OCI-LY7 (cell line): ENCODE measurements around the gene C11orf71. TPM values are rescaled to one million over a fixed set of nuclear protein-coding genes. Genes with fewer than 3 reads are reported as not detected.

Source experiments
- BruUV-seq: library from RNA; stranded (reverse); fragments of 400-500 nt; replicated peaks from 2 replicates; lab custom pipeline; 2021; lab: Mats Ljungman, UMichigan
- CTCF ChIA-PET: fragments of 300-600 bp; sonication (Branson Sonifier 250); formaldehyde crosslinking; loops from one replicate; lab custom pipeline; 2022; ENCODE audit warnings: antibody characterized with exemption; ENCODE audit not compliant: unreplicated experiment; lab: Charles Lee
- POLR2A ChIA-PET: fragments of 300-600 bp; sonication (Branson Sonifier 250); formaldehyde crosslinking; loops from one replicate; lab custom pipeline; 2022; ENCODE audit warnings: antibody characterized with exemption; lab: Charles Lee
- DNase-seq: peaks from one replicate; pipeline ENCODE4 v3.0.0-alpha.2; 2015; ENCODE audit warnings: low spot score
- H2AFZ ChIP-seq: fragments of 200-600 bp; sonication (generic), shearing (Covaris generic); 2 replicates; pipeline ENCODE4 v1.6.1; 2014; ENCODE audit warnings: mild to moderate bottlenecking, antibody characterized with exemption, low read length, moderate library complexity
- H3K27ac ChIP-seq: fragments of 200-600 bp; sonication (generic); 2 replicates; pipeline ENCODE4 v1.5.1; 2014; ENCODE audit warnings: mixed run types, low read depth, mild to moderate bottlenecking, moderate library complexity, low read length, inconsistent platforms; ENCODE audit not compliant: poor library complexity, severe bottlenecking
- H3K36me3 ChIP-seq: fragments of 200-600 bp; sonication (generic); 2 replicates; pipeline ENCODE4 v1.6.1; 2014; ENCODE audit warnings: mild to moderate bottlenecking, antibody characterized with exemption, low read length, moderate library complexity, mixed read lengths; ENCODE audit not compliant: insufficient read depth
- H3K4me1 ChIP-seq: fragments of 200-600 bp; sonication (generic); 2 replicates; pipeline ENCODE4 v1.5.1; 2014; ENCODE audit warnings: mild to moderate bottlenecking, low read length; ENCODE audit not compliant: insufficient read depth, poor library complexity, severe bottlenecking
- H3K4me2 ChIP-seq: fragments of 200-600 bp; sonication (generic); 2 replicates; pipeline ENCODE4 v1.6.1; 2014; ENCODE audit warnings: mild to moderate bottlenecking, low read length
- H3K4me3 ChIP-seq: fragments of 200-600 bp; sonication (generic); 2 replicates; pipeline ENCODE4 v1.5.1; 2014; ENCODE audit warnings: mild to moderate bottlenecking, low read depth, low read length; ENCODE audit not compliant: poor library complexity, severe bottlenecking
- H3K79me2 ChIP-seq: fragments of 200-600 bp; sonication (generic); 2 replicates; pipeline ENCODE4 v1.6.1; 2016; ENCODE audit warnings: low read depth, mild to moderate bottlenecking, low read length, moderate library complexity, mixed read lengths; ENCODE audit not compliant: insufficient read depth
- H3K9me2 ChIP-seq: fragments of 200-600 bp; sonication (generic); 2 replicates; pipeline ENCODE4 v1.6.1; 2016; ENCODE audit warnings: mild to moderate bottlenecking, low read length, mixed read lengths; ENCODE audit not compliant: insufficient read depth
- H3K9me3 ChIP-seq: fragments of 200-600 bp; sonication (generic); 2 replicates; pipeline ENCODE4 v1.6.1; 2014; ENCODE audit warnings: mild to moderate bottlenecking, mixed run types, low read length, mixed read lengths
- H4K20me1 ChIP-seq: fragments of 200-600 bp; sonication (generic); 2 replicates; pipeline ENCODE4 v1.6.1; 2014; ENCODE audit warnings: mild to moderate bottlenecking, antibody characterized with exemption, low read length, moderate library complexity, mixed read lengths; ENCODE audit not compliant: insufficient read depth
- EZH2phosphoT487 ChIP-seq: fragments of 200-600 bp; sonication (generic); IDR thresholded peaks from 2 replicates; pipeline ENCODE4 v1.6.1; 2018; ENCODE audit warnings: low read depth, borderline replicate concordance, mild to moderate bottlenecking, mixed run types, antibody characterized with exemption, low read length, moderate library complexity, mixed read lengths
- intact Hi-C: fragments of 100-400 bp; cut with micrococcal nuclease; formaldehyde crosslinking; loops from one replicate; pipeline ENCODE4 v1.10.0; 2022; ENCODE audit not compliant: unreplicated experiment
- total RNA-seq, 2 experiments: library from RNA; depleted of rRNA in 1 of 2; stranded (reverse); fragments of >200 nt in 1 of 2; shearing (Covaris generic) in 1 of 2; gene quantifications; 2 replicates each; pipeline ENCODE4 v1.2.3, GENCODE V29; 2014 to 2022
- TF ChIP-seq, protein P1 (sequence below): fragments of 200-600 bp; sonication (generic); conservative IDR thresholded peaks from 2 replicates; pipeline ENCODE4 v1.5.1; 2014; ENCODE audit warnings: mild to moderate bottlenecking, antibody characterized with exemption, low read length, moderate library complexity, mixed read lengths

Gene C11orf71
- total RNA-seq, 2 experiments from 2014 or later: 12.8 to 28.7 TPM

DNA sequence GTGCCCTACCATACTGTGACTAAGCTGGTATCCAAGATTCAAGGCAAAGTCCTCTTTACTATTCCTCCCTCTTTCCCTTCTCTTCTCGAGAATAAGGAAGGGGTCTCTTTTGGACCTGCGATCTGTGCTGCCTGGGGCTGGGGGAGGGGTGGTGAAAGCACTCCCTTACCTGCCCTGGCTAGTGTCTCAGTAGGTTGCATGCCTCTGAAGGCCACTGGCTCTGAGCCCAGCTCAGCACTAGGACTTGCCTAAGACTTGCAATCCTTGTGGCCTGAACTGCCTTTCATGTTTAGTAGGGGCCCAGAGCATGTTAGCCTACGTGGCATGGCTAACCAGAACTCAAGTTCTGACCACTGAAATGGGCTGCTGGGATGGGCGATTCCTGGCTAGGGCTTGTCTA, 26.0 kb upstream of the C11orf71 start:
- Histone ChIP-seq H3K4me1 (no peaks in the 10 kb centered on the region), H3K9me3 (no peaks in the 10 kb centered on the region), H3K27ac (no peak overlapping the region), H2AFZ (no peak overlapping the region), H3K4me3 (no peak overlapping the region), H3K9me2 (no peaks in the 10 kb centered on the region), H4K20me1 (no peaks in the 10 kb centered on the region), H3K36me3 (no peaks in the 10 kb centered on the region), H3K79me2 (no peaks in the 10 kb centered on the region), H3K4me2 (no peak overlapping the region)
- DNase-seq: no peak
- intact Hi-C loops: no loop called here
- BruUV-seq: no TSS peak
- TF ChIP-seq EZH2phosphoT487: no peak
- TF ChIP-seq, protein P1, sequence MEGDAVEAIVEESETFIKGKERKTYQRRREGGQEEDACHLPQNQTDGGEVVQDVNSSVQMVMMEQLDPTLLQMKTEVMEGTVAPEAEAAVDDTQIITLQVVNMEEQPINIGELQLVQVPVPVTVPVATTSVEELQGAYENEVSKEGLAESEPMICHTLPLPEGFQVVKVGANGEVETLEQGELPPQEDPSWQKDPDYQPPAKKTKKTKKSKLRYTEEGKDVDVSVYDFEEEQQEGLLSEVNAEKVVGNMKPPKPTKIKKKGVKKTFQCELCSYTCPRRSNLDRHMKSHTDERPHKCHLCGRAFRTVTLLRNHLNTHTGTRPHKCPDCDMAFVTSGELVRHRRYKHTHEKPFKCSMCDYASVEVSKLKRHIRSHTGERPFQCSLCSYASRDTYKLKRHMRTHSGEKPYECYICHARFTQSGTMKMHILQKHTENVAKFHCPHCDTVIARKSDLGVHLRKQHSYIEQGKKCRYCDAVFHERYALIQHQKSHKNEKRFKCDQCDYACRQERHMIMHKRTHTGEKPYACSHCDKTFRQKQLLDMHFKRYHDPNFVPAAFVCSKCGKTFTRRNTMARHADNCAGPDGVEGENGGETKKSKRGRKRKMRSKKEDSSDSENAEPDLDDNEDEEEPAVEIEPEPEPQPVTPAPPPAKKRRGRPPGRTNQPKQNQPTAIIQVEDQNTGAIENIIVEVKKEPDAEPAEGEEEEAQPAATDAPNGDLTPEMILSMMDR: no peak
- POLR2A ChIA-PET: no interaction called here
- CTCF ChIA-PET: no interaction called here

DNA sequence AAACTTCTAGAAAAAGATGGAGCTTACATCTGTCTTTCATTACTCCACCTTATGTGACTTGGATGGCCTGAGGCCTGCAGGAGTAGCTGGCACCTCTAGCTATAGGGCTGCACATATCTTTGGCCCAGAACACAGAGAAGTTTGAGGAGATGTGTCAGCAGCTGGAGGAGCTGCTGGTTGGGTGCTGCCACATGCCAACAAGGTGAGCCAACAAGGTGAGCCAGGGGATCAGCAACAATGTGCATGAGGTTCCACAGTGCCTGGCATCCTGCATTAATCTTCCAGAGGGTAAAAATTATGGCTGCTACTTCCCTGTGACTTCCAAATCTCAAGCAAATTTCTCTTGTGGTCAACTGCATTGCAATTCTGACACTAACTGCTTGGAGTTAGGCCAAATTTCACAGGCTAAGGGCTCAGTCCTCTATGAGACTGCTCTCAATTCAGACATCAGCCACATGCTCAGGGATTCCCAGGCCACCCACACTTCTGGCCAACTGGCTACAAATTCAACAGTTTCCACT, 16.2 kb upstream of the C11orf71 start:
- Histone ChIP-seq H3K4me3 (no peak overlapping the region), H3K79me2 (no peaks in the 10 kb centered on the region), H2AFZ (no peak overlapping the region), H4K20me1 (no peaks in the 10 kb centered on the region), H3K27ac (no peak overlapping the region), H3K9me2 (no peaks in the 10 kb centered on the region), H3K4me2 (no peak overlapping the region), H3K9me3 (no peaks in the 10 kb centered on the region), H3K36me3 (peaks cover 9% of the 10 kb centered on the region; the same call in 1 of the 2 replicates), H3K4me1 (peaks cover 3% of the 10 kb centered on the region)
- POLR2A ChIA-PET: no interaction called here
- no TSS peak for BruUV-seq
- CTCF ChIA-PET: no interaction called here
- intact Hi-C loops: no loop called here
- TF ChIP-seq EZH2phosphoT487: no peak
- TF ChIP-seq, protein P1: no peak
- DNase-seq: no peak

DNA sequence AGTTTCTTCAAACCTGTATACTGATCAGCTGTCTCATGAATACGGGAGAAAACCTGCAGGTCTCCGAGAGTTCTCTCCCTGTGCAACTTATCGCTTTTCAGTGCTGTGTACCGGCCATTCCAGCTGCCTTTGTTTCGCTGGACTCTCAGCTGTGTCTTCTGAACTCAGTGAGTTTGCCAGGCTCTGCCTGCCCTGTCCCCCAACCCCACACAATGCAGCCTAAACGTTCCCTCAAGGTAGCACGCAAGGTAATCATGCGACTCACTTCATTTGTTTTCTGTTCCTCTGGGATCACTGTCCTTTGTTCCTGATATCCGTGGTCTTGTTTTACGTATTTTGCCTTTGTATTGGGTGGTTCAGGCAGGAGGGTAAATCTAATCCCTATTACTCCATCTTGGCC, 13.6 kb upstream of the C11orf71 start:
- H3K79me2 ChIP-seq: no peaks in the 10 kb centered on the region
- ChIA-PET POLR2A (no interaction called here), CTCF (no interaction called here)
- TF ChIP-seq, protein P1: no peak
- no peak for TF ChIP-seq EZH2phosphoT487
- H3K4me1 ChIP-seq: peaks cover 3% of the 10 kb centered on the region
- no peak overlapping the region for H2AFZ ChIP-seq
- intact Hi-C loops: no loop called here
- peaks cover 30% of the 10 kb centered on the region for H3K36me3 ChIP-seq
- H3K4me2 ChIP-seq: no peak overlapping the region
- no peak overlapping the region for H3K27ac ChIP-seq
- no peak for DNase-seq
- no peaks in the 10 kb centered on the region for H4K20me1 ChIP-seq
- H3K9me2 ChIP-seq: no peaks in the 10 kb centered on the region
- H3K4me3 ChIP-seq: no peak overlapping the region
- no peaks in the 10 kb centered on the region for H3K9me3 ChIP-seq
- no TSS peak for BruUV-seq
